ENCODE measurements around the gene PIF1.

DNA sequence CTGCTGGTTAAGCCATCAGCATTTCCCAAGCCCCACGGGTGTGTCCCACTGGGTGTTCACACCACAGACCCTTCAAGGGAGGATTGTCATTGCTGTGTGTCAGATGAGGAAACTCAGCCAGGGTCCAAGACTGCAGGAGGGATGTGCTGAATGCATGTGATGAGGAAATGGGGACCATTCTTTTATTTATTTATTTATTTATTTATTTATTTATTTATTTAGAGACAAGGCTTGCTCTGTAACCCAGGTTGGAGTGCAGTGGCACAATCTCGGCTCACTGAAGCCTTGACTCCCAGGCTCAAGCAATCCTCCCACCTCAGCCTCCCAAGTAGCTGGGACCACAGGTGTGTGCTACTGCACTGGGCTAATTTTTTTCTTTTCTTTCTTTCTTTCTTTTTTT is 20.8 kb downstream of the PIF1 start:
- TF ChIP-seq, protein P1, sequence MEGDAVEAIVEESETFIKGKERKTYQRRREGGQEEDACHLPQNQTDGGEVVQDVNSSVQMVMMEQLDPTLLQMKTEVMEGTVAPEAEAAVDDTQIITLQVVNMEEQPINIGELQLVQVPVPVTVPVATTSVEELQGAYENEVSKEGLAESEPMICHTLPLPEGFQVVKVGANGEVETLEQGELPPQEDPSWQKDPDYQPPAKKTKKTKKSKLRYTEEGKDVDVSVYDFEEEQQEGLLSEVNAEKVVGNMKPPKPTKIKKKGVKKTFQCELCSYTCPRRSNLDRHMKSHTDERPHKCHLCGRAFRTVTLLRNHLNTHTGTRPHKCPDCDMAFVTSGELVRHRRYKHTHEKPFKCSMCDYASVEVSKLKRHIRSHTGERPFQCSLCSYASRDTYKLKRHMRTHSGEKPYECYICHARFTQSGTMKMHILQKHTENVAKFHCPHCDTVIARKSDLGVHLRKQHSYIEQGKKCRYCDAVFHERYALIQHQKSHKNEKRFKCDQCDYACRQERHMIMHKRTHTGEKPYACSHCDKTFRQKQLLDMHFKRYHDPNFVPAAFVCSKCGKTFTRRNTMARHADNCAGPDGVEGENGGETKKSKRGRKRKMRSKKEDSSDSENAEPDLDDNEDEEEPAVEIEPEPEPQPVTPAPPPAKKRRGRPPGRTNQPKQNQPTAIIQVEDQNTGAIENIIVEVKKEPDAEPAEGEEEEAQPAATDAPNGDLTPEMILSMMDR (IDR thresholded peaks at IDR 0.05) = no peak
- no peak for TF ChIP-seq POLR2AphosphoS5 (IDR thresholded peaks at IDR 0.05; ENCODE audit: insufficient read depth in 1 of 2, low read depth in 1 of 2)
- no peak for TF ChIP-seq POLR2A (IDR thresholded peaks at IDR 0.05)

Measured in vagina (tissue), 2 donors.